ENCODE measurements around the gene USP31. TPM values are rescaled to one million over a fixed set of nuclear protein-coding genes. Genes with fewer than 3 reads are reported as not detected.

The USP31 gene
- total RNA-seq, 1 experiment from 2014 or later = 3.5 TPM

- Histone ChIP-seq H3K4me1 (ENCODE audit: low read length) (peaks cover 5% of the 10 kb centered on the region), H2AFZ (ENCODE audit: low read length) (no peak overlapping the region), H3K9me2 (replicated peaks; ENCODE audit: insufficient read depth, low read length) (no peaks in the 10 kb centered on the region), H3K9me3 (ENCODE audit: low read length) (no peaks in the 10 kb centered on the region), H3K36me3 (ENCODE audit: insufficient read depth, low read length) (no peaks in the 10 kb centered on the region), H3K4me3 (ENCODE audit: low read length) (no peak overlapping the region), H3K27me3 (ENCODE audit: low read length) (no peaks in the 10 kb centered on the region), H4K20me1 (ENCODE audit: insufficient read depth, low read depth, low read length) (no peaks in the 10 kb centered on the region), H3K9ac (ENCODE audit: low read length) (no peak overlapping the region), H3K27ac (ENCODE audit: low read length) (no peak overlapping the region), H3K79me2 (ENCODE audit: low read length) (no peaks in the 10 kb centered on the region), H3K4me2 (ENCODE audit: low read depth, low read length, poor library complexity, severe bottlenecking) (no peak overlapping the region)
- DNase-seq = no peak
Observed at GRCh38 chr16:23183543-23183862, 34.3 kb upstream of the USP31 start.

GRCh38 chr16:23182679-23183542 lies 33.7 kb upstream of the USP31 start, which contains the start of gene SCNN1G:
Gene SCNN1G (plus strand): TSS chr16:23182745. CDS start chr16:23186272, 3,527 bp downstream.
- Histone ChIP-seq H3K9me2 (replicated peaks; ENCODE audit: insufficient read depth, low read length) (no peaks in the 10 kb centered on the region), H3K9ac (ENCODE audit: low read length) (no peak within 1 kb of the TSS), H3K36me3 (ENCODE audit: insufficient read depth, low read length) (no peaks in the 10 kb centered on the region), H2AFZ (ENCODE audit: low read length) (no peak within 1 kb of the TSS), H3K4me2 (ENCODE audit: low read depth, low read length, poor library complexity, severe bottlenecking) (no peak within 1 kb of the TSS), H3K4me3 (ENCODE audit: low read length) (no peak within 1 kb of the TSS), H3K4me1 (ENCODE audit: low read length) (peaks cover 5% of the 10 kb centered on the region), H3K27ac (ENCODE audit: low read length) (no peak within 1 kb of the TSS), H4K20me1 (ENCODE audit: insufficient read depth, low read depth, low read length) (no peaks in the 10 kb centered on the region), H3K79me2 (ENCODE audit: low read length) (no peaks in the 10 kb centered on the region), H3K9me3 (ENCODE audit: low read length) (no peaks in the 10 kb centered on the region), H3K27me3 (ENCODE audit: low read length) (no peaks in the 10 kb centered on the region)
- DNase-seq = no peak

- H3K4me3 ChIP-seq (ENCODE audit: low read length) = no peak overlapping the region
- H3K27ac ChIP-seq (ENCODE audit: low read length) = no peak overlapping the region
- no peaks in the 10 kb centered on the region for H3K36me3 ChIP-seq (ENCODE audit: insufficient read depth, low read length)
- H3K9me2 ChIP-seq (replicated peaks; ENCODE audit: insufficient read depth, low read length) = no peaks in the 10 kb centered on the region
- peak; percentile 82 for DNase-seq
- H3K79me2 ChIP-seq (ENCODE audit: low read length) = no peaks in the 10 kb centered on the region
- no peaks in the 10 kb centered on the region for H3K27me3 ChIP-seq (ENCODE audit: low read length)
- no peak overlapping the region for H3K4me2 ChIP-seq (ENCODE audit: low read depth, low read length, poor library complexity, severe bottlenecking)
- peaks cover under 1% of the 10 kb centered on the region for H3K4me1 ChIP-seq (ENCODE audit: low read length)
- no peaks in the 10 kb centered on the region for H3K9me3 ChIP-seq (ENCODE audit: low read length)
- H2AFZ ChIP-seq (ENCODE audit: low read length) = no peak overlapping the region
- H3K9ac ChIP-seq (ENCODE audit: low read length) = no peak overlapping the region
- H4K20me1 ChIP-seq (ENCODE audit: insufficient read depth, low read depth, low read length) = no peaks in the 10 kb centered on the region
Observed at GRCh38 chr16:23182206-23182678, 33.0 kb upstream of the USP31 start.

- Histone ChIP-seq H4K20me1 (ENCODE audit: insufficient read depth, low read depth, low read length) (no peaks in the 10 kb centered on the region), H3K4me3 (ENCODE audit: low read length) (no peak overlapping the region), H3K27me3 (ENCODE audit: low read length) (no peaks in the 10 kb centered on the region), H3K27ac (ENCODE audit: low read length) (no peak overlapping the region), H3K9ac (ENCODE audit: low read length) (no peak overlapping the region), H2AFZ (ENCODE audit: low read length) (no peak overlapping the region), H3K9me2 (replicated peaks; ENCODE audit: insufficient read depth, low read length) (no peaks in the 10 kb centered on the region), H3K9me3 (ENCODE audit: low read length) (no peaks in the 10 kb centered on the region), H3K36me3 (ENCODE audit: insufficient read depth, low read length) (no peaks in the 10 kb centered on the region), H3K4me1 (ENCODE audit: low read length) (no peaks in the 10 kb centered on the region), H3K4me2 (ENCODE audit: low read depth, low read length, poor library complexity, severe bottlenecking) (no peak overlapping the region), H3K79me2 (ENCODE audit: low read length) (no peaks in the 10 kb centered on the region)
- DNase-seq = no peak
Observed at GRCh38 chr16:23181506-23181905, 32.3 kb upstream of the USP31 start.

- no peak for DNase-seq
- no peaks in the 10 kb centered on the region for H3K79me2 ChIP-seq (ENCODE audit: low read length)
- H3K27ac ChIP-seq (ENCODE audit: low read length) = no peak overlapping the region
- no peaks in the 10 kb centered on the region for H3K27me3 ChIP-seq (ENCODE audit: low read length)
- no peak overlapping the region for H3K4me2 ChIP-seq (ENCODE audit: low read depth, low read length, poor library complexity, severe bottlenecking)
- no peak overlapping the region for H3K4me3 ChIP-seq (ENCODE audit: low read length)
- no peaks in the 10 kb centered on the region for H3K4me1 ChIP-seq (ENCODE audit: low read length)
- no peaks in the 10 kb centered on the region for H3K36me3 ChIP-seq (ENCODE audit: insufficient read depth, low read length)
- no peaks in the 10 kb centered on the region for H4K20me1 ChIP-seq (ENCODE audit: insufficient read depth, low read depth, low read length)
- no peaks in the 10 kb centered on the region for H3K9me3 ChIP-seq (ENCODE audit: low read length)
- no peak overlapping the region for H3K9ac ChIP-seq (ENCODE audit: low read length)
- H3K9me2 ChIP-seq (replicated peaks; ENCODE audit: insufficient read depth, low read length) = no peaks in the 10 kb centered on the region
- no peak overlapping the region for H2AFZ ChIP-seq (ENCODE audit: low read length)
Observed at GRCh38 chr16:23175651-23176050, 26.4 kb upstream of the USP31 start.

GRCh38 chr16:23174622-23175021 lies 25.4 kb upstream of the USP31 start:
- Histone ChIP-seq H3K27ac (ENCODE audit: low read length) (no peak overlapping the region), H2AFZ (ENCODE audit: low read length) (no peak overlapping the region), H3K4me3 (ENCODE audit: low read length) (no peak overlapping the region), H3K79me2 (ENCODE audit: low read length) (no peaks in the 10 kb centered on the region), H3K4me2 (ENCODE audit: low read depth, low read length, poor library complexity, severe bottlenecking) (no peak overlapping the region), H3K4me1 (ENCODE audit: low read length) (no peaks in the 10 kb centered on the region), H3K27me3 (ENCODE audit: low read length) (no peaks in the 10 kb centered on the region), H3K9ac (ENCODE audit: low read length) (no peak overlapping the region), H3K9me2 (replicated peaks; ENCODE audit: insufficient read depth, low read length) (no peaks in the 10 kb centered on the region), H3K9me3 (ENCODE audit: low read length) (no peaks in the 10 kb centered on the region), H3K36me3 (ENCODE audit: insufficient read depth, low read length) (no peaks in the 10 kb centered on the region), H4K20me1 (ENCODE audit: insufficient read depth, low read depth, low read length) (no peaks in the 10 kb centered on the region)
- DNase-seq = peak; percentile 47

- no peaks in the 10 kb centered on the region for H3K27me3 ChIP-seq (ENCODE audit: low read length)
- no peaks in the 10 kb centered on the region for H3K9me3 ChIP-seq (ENCODE audit: low read length)
- H3K9me2 ChIP-seq (replicated peaks; ENCODE audit: insufficient read depth, low read length) = no peaks in the 10 kb centered on the region
- H3K27ac ChIP-seq (ENCODE audit: low read length) = no peak overlapping the region
- no peak overlapping the region for H3K9ac ChIP-seq (ENCODE audit: low read length)
- no peak overlapping the region for H2AFZ ChIP-seq (ENCODE audit: low read length)
- H3K4me1 ChIP-seq (ENCODE audit: low read length) = no peaks in the 10 kb centered on the region
- H4K20me1 ChIP-seq (ENCODE audit: insufficient read depth, low read depth, low read length) = no peaks in the 10 kb centered on the region
- DNase-seq = no peak
- no peak overlapping the region for H3K4me2 ChIP-seq (ENCODE audit: low read depth, low read length, poor library complexity, severe bottlenecking)
- no peaks in the 10 kb centered on the region for H3K36me3 ChIP-seq (ENCODE audit: insufficient read depth, low read length)
- H3K79me2 ChIP-seq (ENCODE audit: low read length) = no peaks in the 10 kb centered on the region
- H3K4me3 ChIP-seq (ENCODE audit: low read length) = no peak overlapping the region
Observed at GRCh38 chr16:23172994-23173393, 23.7 kb upstream of the USP31 start.

- no peak overlapping the region for H3K9ac ChIP-seq (ENCODE audit: low read length)
- H3K4me3 ChIP-seq (ENCODE audit: low read length) = no peak overlapping the region
- no peaks in the 10 kb centered on the region for H3K4me1 ChIP-seq (ENCODE audit: low read length)
- H3K27ac ChIP-seq (ENCODE audit: low read length) = no peak overlapping the region
- no peaks in the 10 kb centered on the region for H3K9me2 ChIP-seq (replicated peaks; ENCODE audit: insufficient read depth, low read length)
- H3K4me2 ChIP-seq (ENCODE audit: low read depth, low read length, poor library complexity, severe bottlenecking) = no peak overlapping the region
- no peaks in the 10 kb centered on the region for H3K9me3 ChIP-seq (ENCODE audit: low read length)
- no peak for DNase-seq
- no peaks in the 10 kb centered on the region for H4K20me1 ChIP-seq (ENCODE audit: insufficient read depth, low read depth, low read length)
- H3K79me2 ChIP-seq (ENCODE audit: low read length) = no peaks in the 10 kb centered on the region
- H3K36me3 ChIP-seq (ENCODE audit: insufficient read depth, low read length) = no peaks in the 10 kb centered on the region
- H2AFZ ChIP-seq (ENCODE audit: low read length) = no peak overlapping the region
- H3K27me3 ChIP-seq (ENCODE audit: low read length) = no peaks in the 10 kb centered on the region
Observed at GRCh38 chr16:23172583-23172982, 23.3 kb upstream of the USP31 start.

Measured in Karpas-422 (cell line).